Gastroesophageal sphincter (tissue), 4 donors: ENCODE measurements around the gene DCLK1. TPM values are rescaled to one million over a fixed set of nuclear protein-coding genes. Genes with fewer than 3 reads are reported as not detected.

Source experiments
- ATAC-seq: fragments of 150-250 bp; one replicate; pipeline ENCODE4 v1.9.1; 2016; ENCODE audit warnings: mild to moderate bottlenecking, moderate library complexity
- H3K27ac ChIP-seq, 4 donors: fragments of 200-600 bp; sonication (generic) in 3 of 4; 1 replicate in 3 of 4; 2 replicates in 1 of 4; pipeline ENCODE4 v1.5.1; 2016 to 2019
- H3K27me3 ChIP-seq: fragments of 200-600 bp; sonication (generic); one replicate; pipeline ENCODE4 v1.5.1; 2019
- H3K36me3 ChIP-seq, 2 donors: fragments of 200-600 bp; sonication (generic); one replicate each; pipeline ENCODE4 v1.5.1; 2019; ENCODE audit warnings: control low read depth in 1 of 2
- H3K4me1 ChIP-seq, 3 donors: fragments of 200-600 bp; sonication (generic); 1 replicate in 2 of 3; 2 replicates in 1 of 3; pipeline ENCODE4 v1.5.1; 2016 to 2019; ENCODE audit warnings: control low read depth in 2 of 3
- H3K4me3 ChIP-seq, 2 donors: fragments of 200-600 bp; sonication (generic); one replicate each; pipeline ENCODE4 v1.5.1; 2019; ENCODE audit warnings: mild to moderate bottlenecking in 1 of 2, moderate library complexity in 1 of 2
- H3K9me3 ChIP-seq, 3 donors: fragments of 200-600 bp; sonication (generic); one replicate each; pipeline ENCODE4 v1.5.1; 2017 to 2019; ENCODE audit warnings: control low read depth in 2 of 3
- CTCF ChIP-seq, 4 experiments: fragments of 200-600 bp in 2 of 4; fragments of 450-650 bp in 2 of 4; sonication (generic) in 1 of 4; IDR thresholded peaks; one replicate each; pipeline ENCODE4 v1.5.1; 2017 to 2019; ENCODE audit warnings: antibody characterized with exemption in 4 of 4, mild to moderate bottlenecking in 2 of 4, moderate library complexity in 2 of 4
- EP300 ChIP-seq: sonication (generic); formaldehyde crosslinking; IDR thresholded peaks from one replicate; pipeline ENCODE4 v1.6.1; 2017; ENCODE audit warnings: antibody characterized with exemption, mild to moderate bottlenecking
- POLR2A ChIP-seq, 2 donors: fragments of 450-650 bp; IDR thresholded peaks; one replicate each; pipeline ENCODE4 v1.6.1; 2017; ENCODE audit warnings: antibody characterized with exemption in 2 of 2, mild to moderate bottlenecking in 2 of 2, moderate library complexity in 1 of 2
- POLR2AphosphoS5 ChIP-seq: sonication (generic); formaldehyde crosslinking; IDR thresholded peaks from one replicate; pipeline ENCODE4 v1.6.1; 2017; ENCODE audit warnings: antibody characterized with exemption
- WGBS, 2 donors: methylation state at CpG; one replicate each; pipeline ENCODE4 v1.1.5; 2018; ENCODE audit warnings: low coverage in 1 of 2; 5-methylcytosine and 5-hydroxymethylcytosine counted together
- total RNA-seq, 4 donors: library from RNA; depleted of rRNA; stranded (reverse); fragments of >200 nt; gene quantifications; one replicate each; pipeline ENCODE4 v1.1.0, GENCODE V29; 2016

DCLK1 gene
- total RNA-seq, 4 donors from 2014 or later: 26.9 to 68.3 (median 30.3) TPM

GRCh38 chr13:35887115-35887666 is 244.0 kb downstream of the DCLK1 start:
- H3K4me1 ChIP-seq: peaks cover 0 to 23% (median 4%) of the 10 kb centered on the region in 3 donors
- no peak overlapping the region for H3K4me3 ChIP-seq
- H3K27ac ChIP-seq: no peak overlapping the region
- H3K9me3 ChIP-seq: no peaks in the 10 kb centered on the region
- ATAC-seq: no peak
- 69 to 100% methylated on average over 2 to 6 of the region's 6 CpGs for WGBS, 2 donors
- TF ChIP-seq EP300 (no peak), POLR2AphosphoS5 (no peak), CTCF (IDR thresholded peaks at IDR 0.05) (no peak), POLR2A (IDR thresholded peaks at IDR 0.05) (no peak)
- H3K36me3 ChIP-seq: no peaks in the 10 kb centered on the region
- no peaks in the 10 kb centered on the region for H3K27me3 ChIP-seq

- no peak overlapping the region for H3K4me3 ChIP-seq
- H3K9me3 ChIP-seq: no peaks in the 10 kb centered on the region
- H3K4me1 ChIP-seq: peaks cover 0 to 23% (median 4%) of the 10 kb centered on the region in 3 donors
- 57 to 71% methylated on average over 6 to 7 of the region's 9 CpGs for WGBS, 2 donors
- no peak for TF ChIP-seq EP300
- no peak for TF ChIP-seq CTCF (IDR thresholded peaks at IDR 0.05)
- TF ChIP-seq POLR2A (IDR thresholded peaks at IDR 0.05): no peak
- TF ChIP-seq POLR2AphosphoS5: no peak
- H3K27ac ChIP-seq: no peak overlapping the region
- ATAC-seq: no peak
- H3K27me3 ChIP-seq: no peaks in the 10 kb centered on the region
- no peaks in the 10 kb centered on the region for H3K36me3 ChIP-seq
Measured at GRCh38 chr13:35886332-35887114, 244.7 kb downstream of the DCLK1 start.

- Histone ChIP-seq H3K4me1 (peaks cover 0 to 24% (median 4%) of the 10 kb centered on the region in 3 donors), H3K4me3 (no peak overlapping the region), H3K27ac (no peak overlapping the region), H3K36me3 (no peaks in the 10 kb centered on the region), H3K27me3 (no peaks in the 10 kb centered on the region), H3K9me3 (no peaks in the 10 kb centered on the region)
- WGBS, 2 donors: 73 to 83% methylated on average over 4 of the region's 4 CpGs
- ATAC-seq: no peak
- no peak for TF ChIP-seq POLR2AphosphoS5
- TF ChIP-seq CTCF (IDR thresholded peaks at IDR 0.05): no peak
- no peak for TF ChIP-seq EP300
- no peak for TF ChIP-seq POLR2A (IDR thresholded peaks at IDR 0.05)
Measured at GRCh38 chr13:35884211-35884760, 246.9 kb downstream of the DCLK1 start.

- 67 to 79% methylated on average over 6 to 10 of the region's 10 CpGs for WGBS, 2 donors
- Histone ChIP-seq H3K4me3 (no peak overlapping the region), H3K27ac (no peak overlapping the region), H3K27me3 (no peaks in the 10 kb centered on the region), H3K4me1 (peaks cover 0 to 11% (median 0%) of the 10 kb centered on the region in 3 donors), H3K36me3 (no peaks in the 10 kb centered on the region), H3K9me3 (no peaks in the 10 kb centered on the region)
- TF ChIP-seq EP300 (no peak), CTCF (IDR thresholded peaks at IDR 0.05) (no peak), POLR2A (IDR thresholded peaks at IDR 0.05) (no peak), POLR2AphosphoS5 (no peak)
- ATAC-seq: no peak
Measured at GRCh38 chr13:35882722-35883497, 248.3 kb downstream of the DCLK1 start.
